GM10266 (cell line): ENCODE measurements around the gene SDR9C7.
"Not testable (repeated sequence)": the region's sequence is repeated elsewhere in the genome, so short reads cannot be mapped to it uniquely, and the experiment has no call there.

ENCODE experiments used
- DNase-seq: peaks from one replicate; pipeline ENCODE4 v3.0.0; 2012; ENCODE audit errors: extremely low spot score
- CTCF ChIP-seq: IDR thresholded peaks from 2 replicates; pipeline ENCODE4 v1.5.1; 2012; ENCODE audit warnings: mild to moderate bottlenecking, low read depth; ENCODE audit not compliant: control insufficient read depth, insufficient read depth; ENCODE audit errors: missing control alignments

Gene SDR9C7

GRCh38 chr12:56930241-56930640, 4.0 kb downstream of the SDR9C7 start:
- no peak for TF ChIP-seq CTCF

GRCh38 chr12:56929780-56930179, 4.4 kb downstream of the SDR9C7 start:
- TF ChIP-seq CTCF, result no peak
- no peak for DNase-seq

More at GRCh38 chr12:56930241-56930640, 4.0 kb downstream of the SDR9C7 start:
- no peak for DNase-seq

GRCh38 chr12:56928262-56928661, 5.9 kb downstream of the SDR9C7 start:
- TF ChIP-seq CTCF, result no peak
- no peak for DNase-seq

GRCh38 chr12:56927281-56927680, 6.9 kb downstream of the SDR9C7 start:
- no peak for TF ChIP-seq CTCF
- DNase-seq, result no peak

GRCh38 chr12:56922031-56922430, 12.2 kb downstream of the SDR9C7 start:
- no peak for DNase-seq
- TF ChIP-seq CTCF, result no peak

GRCh38 chr12:56921346-56921745, 12.9 kb downstream of the SDR9C7 start:
- DNase-seq, result no peak
- no peak for TF ChIP-seq CTCF

GRCh38 chr12:56918139-56918538, 16.1 kb downstream of the SDR9C7 start:
- DNase-seq, result not testable (repeated sequence)

GRCh38 chr12:56916996-56917333, 17.2 kb downstream of the SDR9C7 start:
- DNase-seq, result no peak
- TF ChIP-seq CTCF, result no peak
